Vagina (tissue), 2 donors: ENCODE data around the gene PPP1R3C. TPM values are rescaled to one million over a fixed set of nuclear protein-coding genes. Genes with fewer than 3 reads are reported as not detected.

Experiments used
- DNase-seq, 2 donors: peaks; one replicate each; pipeline ENCODE4 v3.0.0-alpha.2; 2017; ENCODE audit errors: extremely low spot score in 2 of 2
- H3K27ac ChIP-seq: fragments of 200-600 bp; sonication (generic); one replicate; pipeline ENCODE4 v1.5.1; 2019
- H3K27me3 ChIP-seq: fragments of 200-600 bp; sonication (generic); one replicate; pipeline ENCODE4 v1.5.1; 2019
- H3K36me3 ChIP-seq, 2 donors: fragments of 200-600 bp; sonication (generic); one replicate each; pipeline ENCODE4 v1.5.1; 2017 to 2019
- H3K4me1 ChIP-seq: fragments of 200-600 bp; sonication (generic); one replicate; pipeline ENCODE4 v1.5.1; 2019
- H3K4me3 ChIP-seq, 2 donors: fragments of 200-600 bp; sonication (generic); 1 replicate in 1 of 2; 2 replicates in 1 of 2; pipeline ENCODE4 v1.5.1; 2016 to 2019
- H3K9me3 ChIP-seq: fragments of 200-600 bp; sonication (generic); one replicate; pipeline ENCODE4 v1.5.1; 2019
- CTCF ChIP-seq, 3 experiments: fragments of 450-650 bp in 2 of 3; fragments of 200-600 bp in 1 of 3; sonication (generic) in 1 of 3; IDR thresholded peaks; one replicate each; pipeline ENCODE4 v1.5.1; 2017 to 2019; ENCODE audit warnings: antibody characterized with exemption in 3 of 3, mild to moderate bottlenecking in 2 of 3, moderate library complexity in 2 of 3
- POLR2A ChIP-seq, 2 donors: fragments of 450-650 bp; IDR thresholded peaks; one replicate each; pipeline ENCODE4 v1.6.1; 2017; ENCODE audit warnings: antibody characterized with exemption in 2 of 2, mild to moderate bottlenecking in 2 of 2, moderate library complexity in 2 of 2
- POLR2AphosphoS5 ChIP-seq, 2 donors: sonication (generic); formaldehyde crosslinking; IDR thresholded peaks; one replicate each; pipeline ENCODE4 v1.9.0; 2017; ENCODE audit warnings: antibody characterized with exemption in 2 of 2, mild to moderate bottlenecking in 2 of 2, low read depth in 1 of 2; ENCODE audit not compliant: insufficient read depth in 1 of 2
- intact Hi-C: fragments of 100-400 bp; cut with DNase I; formaldehyde crosslinking; loops from one replicate; pipeline ENCODE4 v1.15.1; 2023
- total RNA-seq: library from RNA; depleted of rRNA; stranded (reverse); fragments of >200 nt; gene quantifications from one replicate; pipeline ENCODE4 v1.2.3, GENCODE V29; 2016

The PPP1R3C gene
- total RNA-seq, 1 donor from 2014 or later = 26.3 TPM

- Histone ChIP-seq H3K9me3 (no peaks in the 10 kb centered on the region), H3K4me1 (peaks cover 58% of the 10 kb centered on the region), H3K27ac (peak overlapping the region; percentile 82), H3K27me3 (no peaks in the 10 kb centered on the region), H3K4me3 (no peak overlapping the region), H3K36me3 (no peaks in the 10 kb centered on the region)
- intact Hi-C loops = no loop called here
- no peak for DNase-seq
- TF ChIP-seq POLR2AphosphoS5 (IDR thresholded peaks at IDR 0.05; ENCODE audit: insufficient read depth in 1 of 2, low read depth in 1 of 2) = peak in 1 of 2 donors; percentile 66
- no peak for TF ChIP-seq POLR2A (IDR thresholded peaks at IDR 0.05)
These were observed 44.9 kb downstream of the PPP1R3C start for GRCh38 chr10:91587710-91588638.

- intact Hi-C loops = no loop called here
- TF ChIP-seq POLR2AphosphoS5 (IDR thresholded peaks at IDR 0.05; ENCODE audit: insufficient read depth in 1 of 2, low read depth in 1 of 2) = no peak
- no peak for TF ChIP-seq CTCF (IDR thresholded peaks at IDR 0.05)
- no peak for TF ChIP-seq POLR2A (IDR thresholded peaks at IDR 0.05)
- no peak overlapping the region for H3K27ac ChIP-seq
These were observed 50.7 kb downstream of the PPP1R3C start for GRCh38 chr10:91582153-91582554.

GRCh38 chr10:91579329-91579985 lies 53.4 kb downstream of the PPP1R3C start:
- Histone ChIP-seq H3K4me1 (no peaks in the 10 kb centered on the region), H3K9me3 (no peaks in the 10 kb centered on the region), H3K27me3 (no peaks in the 10 kb centered on the region), H3K27ac (no peak overlapping the region), H3K4me3 (no peak overlapping the region), H3K36me3 (no peaks in the 10 kb centered on the region)
- intact Hi-C loops = no loop called here
- DNase-seq = no peak
- TF ChIP-seq CTCF (IDR thresholded peaks at IDR 0.05) = no peak
- TF ChIP-seq POLR2AphosphoS5 (IDR thresholded peaks at IDR 0.05; ENCODE audit: insufficient read depth in 1 of 2, low read depth in 1 of 2) = no peak
- TF ChIP-seq POLR2A (IDR thresholded peaks at IDR 0.05) = no peak

More at GRCh38 chr10:91582153-91582554, 50.7 kb downstream of the PPP1R3C start:
- Histone ChIP-seq H3K9me3 (no peaks in the 10 kb centered on the region), H3K36me3 (no peaks in the 10 kb centered on the region), H3K27me3 (no peaks in the 10 kb centered on the region), H3K4me3 (no peak overlapping the region), H3K4me1 (no peaks in the 10 kb centered on the region)
- DNase-seq = no peak

Other genes with a start within 250 kb of the PPP1R3C start
- 13.3 TPM for gene HECTD2, start 222.7 kb downstream of the PPP1R3C start, total RNA-seq
- gene TNKS2, start 165.4 kb upstream of the PPP1R3C start, total RNA-seq = 36.3 TPM